ENCODE data around the gene RPS6KA2.

- TF ChIP-seq EZH2 (IDR thresholded peaks at IDR 0.05; ENCODE audit: low read depth) (no peak), CTCF (conservative IDR thresholded peaks at IDR 0.05) (no peak)
These were observed 156.1 kb downstream of the RPS6KA2 start for GRCh38 chr6:166470863-166471410.
